HepG2 (cell line): ENCODE data around the gene SMIM21. TPM values are rescaled to one million over a fixed set of nuclear protein-coding genes. Genes with fewer than 3 reads are reported as not detected.

Experiments
- ATAC-seq: fragments of 200-7000 bp; cut with Tn5 transposase; 3 replicates; pipeline ENCODE4 v1.9.1; 2020; ENCODE audit warnings: mild to moderate bottlenecking, moderate library complexity
- BruUV-seq: library from RNA; stranded (reverse); fragments of 400-500 nt; replicated peaks from 2 replicates; lab custom pipeline; 2021; lab: Mats Ljungman, UMichigan
- CTCF ChIA-PET: fragments of 300-600 bp; formaldehyde crosslinking; extraction: SDS; loops from one replicate; lab custom pipeline; 2021; ENCODE audit warnings: low total read pairs, inconsistent platforms, low intra/inter-chr PET ratio; lab: Yijun Ruan, JAX
- POLR2A ChIA-PET: fragments of 350-600 bp; sonication (Branson Sonifier 250); formaldehyde crosslinking; loops from one replicate; lab custom pipeline; 2020; ENCODE audit warnings: antibody characterized with exemption, inconsistent platforms; lab: Yijun Ruan, JAX
- DNase-seq: peaks from one replicate; pipeline ENCODE4 v3.0.0-alpha.2; 2015; ENCODE audit warnings: low spot score
- FAIRE-seq: peaks from 3 replicates; lab custom pipeline; 2011; peaks lifted over from hg19 to GRCh38; lab: Jason Lieb, UNC
- H2AFZ ChIP-seq: one replicate; pipeline ENCODE4 v1.6.1; 2011; ENCODE audit warnings: low read length, inconsistent platforms
- H3K27ac ChIP-seq: fragments of 300-600 bp; 3 replicates; pipeline ENCODE4 v1.8.0; 2011; ENCODE audit warnings: mixed run types, mild to moderate bottlenecking, mixed read lengths, low read length, inconsistent platforms; ENCODE audit not compliant: insufficient read depth; ENCODE audit errors: extremely low read length
- H3K27me3 ChIP-seq, 2 experiments: fragments of 200-600 bp in 1 of 2; 2 replicates in 1 of 2; 3 replicates in 1 of 2; pipeline versions ENCODE4 v1.6.0 to v1.8.0; 2011; ENCODE audit warnings: low read length in 2 of 2, mild to moderate bottlenecking in 2 of 2, moderate library complexity in 2 of 2, inconsistent platforms in 1 of 2; ENCODE audit not compliant: insufficient read depth in 2 of 2, control insufficient read depth in 1 of 2
- H3K36me3 ChIP-seq, 2 experiments: fragments of 200-600 bp in 1 of 2; replicated peaks in 1 of 2; 2 replicates in 1 of 2; 3 replicates in 1 of 2; pipeline versions ENCODE4 v1.5.1 to v1.8.0; 2011; ENCODE audit warnings: low read length in 2 of 2, inconsistent platforms in 1 of 2; ENCODE audit not compliant: insufficient read depth in 2 of 2, control insufficient read depth in 1 of 2
- H3K4me1 ChIP-seq: 2 replicates; pipeline ENCODE4 v1.5.1; 2012; ENCODE audit warnings: low read length, inconsistent platforms; ENCODE audit not compliant: insufficient read depth
- H3K4me2 ChIP-seq: 2 replicates; pipeline ENCODE4 v1.6.0; 2011; ENCODE audit warnings: low read depth, low read length, inconsistent platforms
- H3K4me3 ChIP-seq, 3 experiments: fragments of 200-600 bp in 1 of 3; sonication (generic), shearing (Covaris generic) in 1 of 3; replicated peaks in 1 of 3; 2 replicates each; pipeline ENCODE4 v1.5.1; 2011 to 2016; ENCODE audit warnings: low read length in 3 of 3, inconsistent platforms in 2 of 3, low read depth in 2 of 3, mild to moderate bottlenecking in 2 of 3, control low read depth in 1 of 3, mixed read lengths in 1 of 3; ENCODE audit not compliant: insufficient read depth in 1 of 3
- H3K79me2 ChIP-seq: one replicate; pipeline ENCODE4 v1.6.1; 2011; ENCODE audit warnings: low read length, inconsistent platforms; ENCODE audit not compliant: insufficient read depth
- H3K9ac ChIP-seq: 2 replicates; pipeline ENCODE4 v1.6.0; 2011; ENCODE audit warnings: mild to moderate bottlenecking, low read depth, low read length, inconsistent platforms; ENCODE audit not compliant: insufficient read depth
- H3K9me3 ChIP-seq: 2 replicates; pipeline ENCODE4 v1.5.1; 2012; ENCODE audit warnings: mild to moderate bottlenecking, low read length
- H4K20me1 ChIP-seq: 2 replicates; pipeline ENCODE4 v1.6.0; 2011; ENCODE audit warnings: inconsistent platforms, mild to moderate bottlenecking, low read length, moderate library complexity; ENCODE audit not compliant: insufficient read depth
- ADNP ChIP-seq: sonication (generic); formaldehyde crosslinking; IDR thresholded peaks from 2 replicates; pipeline ENCODE4 v1.4.0; 2020; ENCODE audit warnings: missing genetic modification reagents
- ATF2 ChIP-seq: sonication (generic); formaldehyde crosslinking; IDR thresholded peaks from 2 replicates; pipeline ENCODE4 v1.4.0; 2020; ENCODE audit warnings: missing genetic modification reagents
- HBP1 ChIP-seq: IDR thresholded peaks from 2 replicates; pipeline ENCODE4 v1.6.1; 2016; ENCODE audit warnings: low read depth, control low read depth
- NFKB2 ChIP-seq: sonication (generic); formaldehyde crosslinking; IDR thresholded peaks from 2 replicates; pipeline ENCODE4 v1.4.0; 2020; ENCODE audit warnings: missing genetic modification reagents, borderline replicate concordance
- PATZ1 ChIP-seq: sonication (generic); formaldehyde crosslinking; IDR thresholded peaks from 2 replicates; pipeline ENCODE4 v1.4.0; 2020; ENCODE audit warnings: missing genetic modification reagents
- PHB2 ChIP-seq: fragments of 450-650 bp; IDR thresholded peaks from 2 replicates; pipeline ENCODE4 v1.6.1; 2018; ENCODE audit not compliant: partially characterized antibody
- TGIF2 ChIP-seq: IDR thresholded peaks from 2 replicates; pipeline ENCODE4 v1.6.1; 2016; ENCODE audit warnings: control low read depth, missing compliant biosample characterization
- ZNF362 ChIP-seq: sonication (generic); formaldehyde crosslinking; IDR thresholded peaks from 2 replicates; pipeline ENCODE4 v1.4.0; 2020; ENCODE audit warnings: missing genetic modification reagents, mild to moderate bottlenecking, borderline replicate concordance
- ZNF670 ChIP-seq: sonication (generic); formaldehyde crosslinking; IDR thresholded peaks from 2 replicates; pipeline ENCODE4 v1.8.0; 2022; ENCODE audit warnings: mild to moderate bottlenecking, missing genetic modification reagents, borderline replicate concordance
- ZNF816 ChIP-seq: sonication (generic); formaldehyde crosslinking; IDR thresholded peaks from 2 replicates; pipeline ENCODE4 v1.8.0; 2022; ENCODE audit warnings: missing genetic modification reagents, mild to moderate bottlenecking, borderline replicate concordance
- WGBS: methylation state at CpG from one replicate; pipeline ENCODE4 v1.1.6; 2017; ENCODE audit warnings: low lambda C conversion rate; 5-methylcytosine and 5-hydroxymethylcytosine counted together
- in situ Hi-C: cut with HindIII; loops from 2 replicates; pipeline ENCODE4 v1.10.0; 2017; ENCODE audit warnings: low pct_unique_long_range_greater_than_20kb; ENCODE audit not compliant: extremely low pct_ligation_motif_present
- intact Hi-C: fragments of 100-400 bp; cut with micrococcal nuclease; formaldehyde crosslinking; loops from one replicate; pipeline ENCODE4 v1.10.0; 2022; ENCODE audit not compliant: unreplicated experiment
- polyA plus RNA-seq, 8 experiments: library from polyadenylated mRNA; depleted of rRNA in 3 of 8; stranded (reverse) in 7 of 8; unstranded in 1 of 8; fragments of >200 nt; fragmentation: Illumina TruSeq in 4 of 8; extraction: Trizol in 4 of 8; gene quantifications; 2 replicates each; pipeline versions ENCODE4 v1.2.1 to v1.2.3, GENCODE V29; 2011 to 2016; ENCODE audit warnings: low read depth in 4 of 8, missing spikeins in 1 of 8, mixed read lengths in 1 of 8; ENCODE audit not compliant: insufficient read depth in 1 of 8
- total RNA-seq, 5 experiments: library from RNA; depleted of rRNA; stranded (reverse); fragments of >200 nt; fragmentation: Illumina TruSeq; extraction: Trizol; gene quantifications; 2 replicates each; pipeline ENCODE4 v1.2.3, GENCODE V29; 2016; ENCODE audit warnings: low read depth in 1 of 5
- TF ChIP-seq, protein P1 (sequence below): fragments of 450-650 bp; IDR thresholded peaks from 2 replicates; pipeline ENCODE4 v1.6.1; 2017

Gene SMIM21
- total and polyA plus RNA-seq, 2 of the 13 experiments (the other 11 are each of a cell fraction or from before 2014, with no cell fraction given): not detected

DNA sequence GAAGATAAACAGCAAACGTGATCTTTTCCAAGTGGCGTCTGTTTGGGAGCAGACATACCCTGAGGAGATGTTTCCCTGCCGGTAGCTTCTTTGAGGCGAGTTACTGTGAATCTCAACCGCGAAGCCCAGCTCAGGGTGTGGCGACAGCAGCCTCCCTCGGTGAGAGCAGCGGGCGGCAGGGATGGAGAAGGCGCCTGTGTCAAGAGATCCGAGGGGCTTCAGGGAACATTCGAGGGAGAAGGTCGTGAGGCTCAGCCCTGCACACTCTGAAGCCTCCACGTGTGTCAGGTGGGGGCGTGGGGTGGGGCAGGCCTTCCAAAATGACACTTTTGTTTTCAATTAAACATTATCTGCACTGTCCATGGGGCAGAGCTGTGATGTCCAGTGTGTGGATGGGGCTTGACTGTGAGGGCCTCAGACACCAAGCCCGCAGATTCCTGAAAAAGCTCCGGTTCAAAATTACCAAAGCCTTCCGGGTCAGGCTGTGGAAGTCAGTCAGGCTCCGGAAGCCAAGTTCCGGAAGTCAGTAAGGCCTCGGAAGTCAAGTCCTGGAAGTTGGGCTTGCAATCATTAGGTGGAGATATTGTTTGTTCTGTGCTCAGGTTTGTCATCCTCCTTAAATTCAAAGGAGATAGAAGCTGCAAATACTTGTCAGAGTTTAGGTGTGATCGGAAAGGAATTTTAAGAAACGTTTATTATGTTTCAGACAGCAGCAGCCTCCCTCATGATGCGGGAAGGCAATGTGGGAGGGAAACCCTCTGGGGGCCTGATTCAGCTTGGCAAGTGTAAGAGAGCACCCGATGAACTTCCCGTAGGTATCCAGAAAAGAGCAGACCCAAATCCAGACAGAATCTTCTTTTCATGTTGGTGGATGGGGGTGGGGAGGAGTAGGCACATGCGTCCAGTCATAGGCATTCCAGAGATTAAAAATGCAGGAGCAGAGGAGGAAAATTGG, 20.7 kb downstream of the SMIM21 start:
- Histone ChIP-seq H3K9ac (no peak overlapping the region), H3K4me2 (no peak overlapping the region), H4K20me1 (no peaks in the 10 kb centered on the region), H3K79me2 (no peaks in the 10 kb centered on the region), H3K4me3 (no peak overlapping the region)
- ChIA-PET POLR2A (no interaction called here), CTCF (no interaction called here)
- intact Hi-C loops: no loop called here
- no peak for FAIRE-seq
- no TSS peak for BruUV-seq
- WGBS: 71% methylated on average over 25 of the region's 28 CpGs
- TF ChIP-seq PHB2 (no peak), ZNF362 (no peak), ATF2 (no peak), HBP1 (CRISPR knock-in tag) (no peak), ZNF816 (no peak), TGIF2 (CRISPR knock-in tag) (no peak), PATZ1 (no peak), NFKB2 (CRISPR knock-in tag) (no peak), ZNF670 (CRISPR knock-in tag) (no peak), ADNP (CRISPR knock-in tag) (no peak)
- TF ChIP-seq, protein P1, sequence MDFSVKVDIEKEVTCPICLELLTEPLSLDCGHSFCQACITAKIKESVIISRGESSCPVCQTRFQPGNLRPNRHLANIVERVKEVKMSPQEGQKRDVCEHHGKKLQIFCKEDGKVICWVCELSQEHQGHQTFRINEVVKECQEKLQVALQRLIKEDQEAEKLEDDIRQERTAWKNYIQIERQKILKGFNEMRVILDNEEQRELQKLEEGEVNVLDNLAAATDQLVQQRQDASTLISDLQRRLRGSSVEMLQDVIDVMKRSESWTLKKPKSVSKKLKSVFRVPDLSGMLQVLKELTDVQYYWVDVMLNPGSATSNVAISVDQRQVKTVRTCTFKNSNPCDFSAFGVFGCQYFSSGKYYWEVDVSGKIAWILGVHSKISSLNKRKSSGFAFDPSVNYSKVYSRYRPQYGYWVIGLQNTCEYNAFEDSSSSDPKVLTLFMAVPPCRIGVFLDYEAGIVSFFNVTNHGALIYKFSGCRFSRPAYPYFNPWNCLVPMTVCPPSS: no peak
- TF ChIP-seq, all 625 proteins: peak for 0
- Histone ChIP-seq H3K36me3 (no peaks in the 10 kb centered on the region), H3K9me3 (no peaks in the 10 kb centered on the region), H3K4me1 (no peaks in the 10 kb centered on the region), H3K27me3 (peaks cover 0 to 4% of the 10 kb centered on the region in 2 experiments; a peak in 2 of 5 replicates), H3K27ac (no peak overlapping the region), H2AFZ (no peak overlapping the region)
- DNase-seq (no peak), ATAC-seq (no peak)
- in situ Hi-C loops: no loop called here
